NCI-H1105 treated with DMSO at 0.1 percent for 48 hours (cell line): Measurements from ENCODE around the gene NDUFB6.
"Not testable (repeated sequence)": the region's sequence is repeated elsewhere in the genome, so short reads cannot be mapped to it uniquely, and the experiment has no call there.

ENCODE experiments used
- DNase-seq: peaks from one replicate; lab custom pipeline; 2025; lab: John Stamatoyannopoulos, UW

Gene NDUFB6

DNA sequence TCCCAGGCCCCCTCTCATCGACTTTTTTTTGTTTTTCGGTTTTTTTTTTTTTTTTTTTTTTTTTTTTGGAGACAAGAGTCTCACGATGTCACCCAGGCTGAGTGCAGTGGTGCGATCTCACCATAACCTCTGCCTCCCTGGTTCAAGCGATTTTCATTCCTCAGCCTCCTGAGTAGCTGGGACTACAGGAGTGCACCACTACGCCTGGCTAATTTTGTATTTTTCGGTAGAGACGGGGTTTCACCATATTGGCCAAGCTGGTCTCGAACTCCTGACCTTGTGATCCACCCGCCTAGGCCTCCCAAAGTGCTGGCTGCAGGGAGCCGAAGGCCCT lies 48.4 kb downstream of the NDUFB6 start:
- DNase-seq = not testable (repeated sequence)

DNA sequence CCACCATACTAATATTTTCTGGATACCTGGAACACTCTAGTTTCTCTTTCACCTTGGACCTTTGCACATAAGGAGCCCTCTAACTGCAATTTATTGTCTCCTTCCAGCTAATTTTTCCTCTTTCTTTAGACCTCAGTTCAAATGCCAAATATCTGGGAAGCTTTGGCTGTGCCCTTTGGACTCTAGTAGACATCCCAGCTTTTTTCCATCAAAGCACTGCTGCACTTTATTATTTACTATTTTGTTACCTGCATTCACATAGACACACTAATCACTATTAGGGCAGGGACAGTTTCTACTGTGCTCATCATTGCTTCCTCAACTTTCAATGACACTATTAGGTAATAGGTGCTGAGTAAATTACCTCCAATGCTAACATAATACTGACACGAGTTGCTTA lies 49.0 kb downstream of the NDUFB6 start:
- no peak for DNase-seq

DNA sequence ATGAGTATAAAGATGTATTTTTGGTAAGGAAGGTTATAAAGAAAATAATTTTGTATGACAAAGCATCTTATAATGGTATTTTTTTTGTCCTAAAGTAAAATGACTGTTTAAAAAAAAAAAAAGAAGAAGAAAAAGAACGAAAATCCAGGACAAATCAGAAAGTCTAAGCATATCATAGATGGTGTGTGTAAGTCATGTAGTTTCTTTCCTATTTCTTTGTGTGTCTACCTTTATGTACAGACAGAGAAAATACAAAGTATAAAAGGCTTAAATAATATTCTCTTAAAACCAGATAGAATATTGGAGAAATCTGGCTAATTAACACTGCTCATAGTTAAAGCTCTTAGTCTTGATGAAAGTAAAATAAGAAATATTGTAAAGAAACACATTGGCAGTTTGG lies 54.7 kb downstream of the NDUFB6 start:
- DNase-seq = no peak

DNA sequence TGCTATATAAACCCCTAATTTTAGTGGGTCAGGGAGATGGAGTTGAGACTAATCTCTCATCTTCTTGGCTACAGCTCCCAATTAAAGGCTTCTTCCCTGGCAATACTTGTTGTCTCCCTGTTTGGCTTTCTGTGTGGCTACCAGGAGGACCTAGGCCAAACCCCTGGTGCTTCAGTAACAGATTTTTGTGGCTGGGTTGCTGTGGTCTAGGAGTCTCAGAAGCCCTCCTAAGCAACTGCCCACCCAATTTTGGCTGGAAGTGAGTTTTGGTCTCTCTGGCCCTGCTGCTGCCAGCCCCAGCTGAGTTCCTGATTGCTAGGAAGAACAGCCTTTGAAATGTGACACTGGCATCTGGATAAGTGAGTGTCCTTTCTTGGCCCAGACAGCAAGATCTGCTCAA lies 56.7 kb downstream of the NDUFB6 start:
- DNase-seq = no peak

DNA sequence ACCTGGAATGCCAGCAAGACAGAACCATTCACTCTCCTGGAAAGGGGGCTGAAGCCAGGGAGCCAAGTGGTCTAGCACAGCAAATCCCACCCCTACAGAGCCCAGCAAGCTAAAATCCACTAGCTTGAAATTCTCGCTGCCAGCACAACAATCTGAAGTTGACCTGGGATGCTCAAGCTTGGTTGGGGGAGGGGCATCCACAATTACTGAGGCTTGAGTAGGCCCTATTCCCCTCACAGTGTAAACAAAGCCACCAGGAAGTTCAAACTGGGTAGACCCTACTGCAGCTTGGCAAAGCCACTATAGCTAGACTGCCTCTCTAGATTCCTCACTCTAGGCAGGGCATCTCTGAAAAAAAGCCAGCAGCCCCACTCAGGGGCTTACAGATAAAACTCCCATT lies 64.2 kb downstream of the NDUFB6 start:
- no peak for DNase-seq

DNA sequence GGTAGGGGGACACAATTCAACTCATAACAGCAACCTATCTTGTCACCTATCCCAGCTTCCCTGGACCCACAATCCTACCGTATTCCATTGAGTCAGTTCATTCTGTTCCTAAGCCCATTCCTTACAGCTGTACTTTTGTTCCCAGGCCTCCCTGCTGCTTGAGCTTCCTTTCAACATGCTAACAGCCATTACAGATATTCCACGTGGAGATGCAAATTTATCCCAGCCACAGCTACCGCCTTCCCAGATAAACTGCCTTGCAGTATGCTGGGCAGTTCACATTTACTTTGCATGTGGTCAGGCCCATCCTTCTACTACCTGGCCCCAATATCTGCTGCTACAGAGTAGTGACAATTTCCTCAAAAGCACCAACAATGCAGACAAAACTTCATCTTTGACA lies 70.0 kb downstream of the NDUFB6 start:
- DNase-seq = no peak
